ENCODE data around the gene ZNF76. TPM values are rescaled to one million over a fixed set of nuclear protein-coding genes. Genes with fewer than 3 reads are reported as not detected.

ZNF76 gene
- total and polyA plus RNA-seq, 2 of the 8 experiments (the other 6 are each of a cell fraction or from before 2014, with no cell fraction given) = 17.9 to 23.9 TPM

GRCh38 chr6:35265523-35265922 lies 6.0 kb downstream of the ZNF76 start (continued):
- TF ChIP-seq CBX8 (IDR thresholded peaks at IDR 0.05; ENCODE audit: borderline replicate concordance, low read depth, low read length) = no peak
- TF ChIP-seq BACH1 (IDR thresholded peaks at IDR 0.05; ENCODE audit: low read length) = no peak
- no peak for TF ChIP-seq SIRT6 (IDR thresholded peaks at IDR 0.05; ENCODE audit: low read length)
- TF ChIP-seq SRF (IDR thresholded peaks at IDR 0.05; ENCODE audit: low read depth, low read length) = no peak
